Cortex of kidney (tissue), 1 donor: ENCODE data around the gene ISLR.

ENCODE experiments used
- DNase-seq: peaks from one replicate; lab custom pipeline; 2025; lab: John Stamatoyannopoulos, UW

The ISLR gene

DNA sequence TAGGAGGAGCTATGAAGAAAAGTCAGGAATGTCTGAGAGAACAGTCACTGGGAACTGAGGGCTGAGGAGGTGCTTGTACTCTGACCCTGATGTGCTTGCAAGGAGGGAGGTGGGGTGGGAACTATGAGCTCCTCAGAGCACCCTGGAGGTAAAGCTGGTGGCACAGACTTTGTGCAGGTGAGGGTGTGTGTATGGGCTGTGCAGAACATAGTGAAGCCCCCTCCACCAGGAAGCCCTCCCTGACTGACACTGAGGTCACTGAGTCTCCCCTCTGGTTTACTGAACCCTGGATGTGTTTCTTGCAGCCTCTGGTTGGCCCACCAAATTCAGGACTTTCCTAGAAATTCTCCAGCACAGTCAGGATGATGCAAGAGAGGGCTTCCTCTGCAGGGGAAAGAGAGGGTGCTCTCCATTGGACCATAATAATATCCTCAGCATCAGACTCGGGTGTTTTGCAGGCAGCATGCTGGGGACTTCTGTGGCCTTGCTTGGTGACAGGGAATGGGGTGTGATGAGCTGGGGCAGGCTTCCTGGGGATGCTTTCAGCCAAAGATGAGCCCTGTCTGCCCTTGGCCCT, 1.5 kb upstream of the ISLR start:
- DNase-seq, result no peak

DNA sequence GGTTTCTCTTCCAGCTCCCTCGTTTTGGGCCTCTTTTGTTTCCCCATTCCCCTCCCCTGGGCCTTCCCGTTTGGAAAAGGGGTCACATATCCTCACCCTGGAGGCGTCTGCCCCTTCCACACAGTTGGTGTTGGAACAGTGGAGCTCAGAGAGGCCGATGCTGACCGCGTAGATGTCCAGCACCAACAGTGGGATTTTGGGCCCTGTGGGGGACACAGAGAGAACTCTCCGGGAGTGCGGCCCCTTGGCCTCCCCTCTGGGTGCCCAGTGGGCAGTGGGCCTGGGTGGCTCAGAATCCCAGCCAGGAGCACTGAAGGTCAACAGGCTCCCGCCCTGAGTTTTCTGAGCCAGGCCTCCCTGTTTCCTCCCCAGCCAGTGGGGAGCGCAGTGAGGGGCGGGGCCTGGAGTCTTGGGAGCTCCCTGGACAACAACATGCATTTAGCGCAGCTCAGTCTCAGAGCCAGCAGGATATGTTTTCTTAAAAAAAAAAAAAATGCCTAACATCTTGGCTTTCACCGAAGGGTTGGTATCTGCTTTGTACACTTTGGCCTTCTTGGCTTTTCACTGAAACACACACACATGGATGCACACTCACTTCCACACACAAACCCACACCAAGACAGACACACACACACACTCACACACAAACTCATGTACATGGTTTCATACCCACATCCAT, 670 bp upstream of the ISLR start:
- no peak for DNase-seq

DNA sequence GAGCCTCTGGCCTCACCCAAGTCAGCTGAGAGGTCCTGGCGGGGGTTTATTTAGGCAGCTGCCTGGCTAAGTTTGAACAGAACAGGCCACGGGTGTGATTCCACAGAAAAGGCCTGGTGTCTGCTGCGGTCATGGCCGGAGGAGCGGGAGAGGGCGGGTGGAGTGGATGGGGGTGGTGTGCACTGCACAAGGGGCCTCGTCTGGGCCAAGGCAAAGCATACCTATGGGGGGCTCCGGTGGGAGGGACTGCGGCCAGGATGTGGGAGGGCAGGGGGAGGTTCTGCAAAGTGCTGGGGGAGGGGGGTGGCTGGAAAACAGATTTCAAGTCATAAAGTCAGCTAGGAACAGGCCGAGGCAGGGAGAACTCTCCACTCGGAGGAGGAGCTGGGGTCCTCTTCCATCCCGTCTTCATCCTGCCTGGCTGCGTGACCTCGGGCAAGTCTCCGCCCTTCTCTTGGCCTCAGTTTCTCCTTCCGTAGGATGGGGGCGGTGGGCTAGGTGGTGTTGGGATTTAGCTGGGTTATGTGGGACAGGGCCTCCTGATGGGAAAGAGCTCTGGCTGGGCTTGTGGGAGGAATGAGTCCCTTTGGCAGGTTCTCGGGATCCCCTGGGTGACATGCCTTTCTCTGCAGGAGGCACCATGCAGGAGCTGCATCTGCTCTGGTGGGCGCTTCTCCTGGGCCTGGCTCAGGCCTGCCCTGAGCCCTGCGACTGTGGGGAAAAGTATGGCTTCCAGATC, 878 bp downstream of the ISLR start:
- DNase-seq, result no peak

DNA sequence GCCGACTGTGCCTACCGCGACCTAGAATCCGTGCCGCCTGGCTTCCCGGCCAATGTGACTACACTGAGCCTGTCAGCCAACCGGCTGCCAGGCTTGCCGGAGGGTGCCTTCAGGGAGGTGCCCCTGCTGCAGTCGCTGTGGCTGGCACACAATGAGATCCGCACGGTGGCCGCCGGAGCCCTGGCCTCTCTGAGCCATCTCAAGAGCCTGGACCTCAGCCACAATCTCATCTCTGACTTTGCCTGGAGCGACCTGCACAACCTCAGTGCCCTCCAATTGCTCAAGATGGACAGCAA, 1.4 kb downstream of the ISLR start:
- DNase-seq, result no peak

DNA sequence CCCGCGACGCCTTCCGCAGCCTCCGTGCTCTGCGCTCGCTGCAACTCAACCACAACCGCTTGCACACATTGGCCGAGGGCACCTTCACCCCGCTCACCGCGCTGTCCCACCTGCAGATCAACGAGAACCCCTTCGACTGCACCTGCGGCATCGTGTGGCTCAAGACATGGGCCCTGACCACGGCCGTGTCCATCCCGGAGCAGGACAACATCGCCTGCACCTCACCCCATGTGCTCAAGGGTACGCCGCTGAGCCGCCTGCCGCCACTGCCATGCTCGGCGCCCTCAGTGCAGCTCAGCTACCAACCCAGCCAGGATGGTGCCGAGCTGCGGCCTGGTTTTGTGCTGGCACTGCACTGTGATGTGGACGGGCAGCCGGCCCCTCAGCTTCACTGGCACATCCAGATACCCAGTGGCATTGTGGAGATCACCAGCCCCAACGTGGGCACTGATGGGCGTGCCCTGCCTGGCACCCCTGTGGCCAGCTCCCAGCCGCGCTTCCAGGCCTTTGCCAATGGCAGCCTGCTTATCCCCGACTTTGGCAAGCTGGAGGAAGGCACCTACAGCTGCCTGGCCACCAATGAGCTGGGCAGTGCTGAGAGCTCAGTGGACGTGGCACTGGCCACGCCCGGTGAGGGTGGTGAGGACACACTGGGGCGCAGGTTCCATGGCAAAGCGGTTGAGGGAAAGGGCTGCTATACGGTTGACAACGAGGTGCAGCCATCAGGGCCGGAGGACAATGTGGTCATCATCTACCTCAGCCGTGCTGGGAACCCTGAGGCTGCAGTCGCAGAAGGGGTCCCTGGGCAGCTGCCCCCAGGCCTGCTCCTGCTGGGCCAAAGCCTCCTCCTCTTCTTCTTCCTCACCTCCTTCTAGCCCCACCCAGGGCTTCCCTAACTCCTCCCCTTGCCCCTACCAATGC, 2.0 kb downstream of the ISLR start:
- no peak for DNase-seq

DNA sequence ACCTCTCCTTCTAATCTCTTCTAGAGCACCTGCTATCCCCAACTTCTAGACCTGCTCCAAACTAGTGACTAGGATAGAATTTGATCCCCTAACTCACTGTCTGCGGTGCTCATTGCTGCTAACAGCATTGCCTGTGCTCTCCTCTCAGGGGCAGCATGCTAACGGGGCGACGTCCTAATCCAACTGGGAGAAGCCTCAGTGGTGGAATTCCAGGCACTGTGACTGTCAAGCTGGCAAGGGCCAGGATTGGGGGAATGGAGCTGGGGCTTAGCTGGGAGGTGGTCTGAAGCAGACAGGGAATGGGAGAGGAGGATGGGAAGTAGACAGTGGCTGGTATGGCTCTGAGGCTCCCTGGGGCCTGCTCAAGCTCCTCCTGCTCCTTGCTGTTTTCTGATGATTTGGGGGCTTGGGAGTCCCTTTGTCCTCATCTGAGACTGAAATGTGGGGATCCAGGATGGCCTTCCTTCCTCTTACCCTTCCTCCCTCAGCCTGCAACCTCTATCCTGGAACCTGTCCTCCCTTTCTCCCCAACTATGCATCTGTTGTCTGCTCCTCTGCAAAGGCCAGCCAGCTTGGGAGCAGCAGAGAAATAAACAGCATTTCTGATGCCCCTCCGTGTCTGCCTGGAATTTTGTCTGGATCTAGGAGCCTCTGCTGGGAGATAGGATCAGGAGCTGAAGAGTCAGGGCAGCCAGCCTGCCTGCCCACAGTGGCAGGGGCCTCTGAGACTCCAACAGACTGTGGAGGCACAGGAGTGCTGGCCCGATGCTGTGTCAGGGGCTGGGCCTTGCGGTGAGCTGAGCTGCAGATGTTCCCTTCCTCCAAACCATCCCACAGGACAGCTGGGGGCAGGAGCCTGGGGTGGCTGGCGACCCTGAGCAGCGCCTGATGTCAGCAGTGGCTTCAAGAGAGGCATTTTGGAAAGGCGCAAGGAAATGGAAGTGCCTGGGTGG, 3.0 kb downstream of the ISLR start:
- no peak for DNase-seq

DNA sequence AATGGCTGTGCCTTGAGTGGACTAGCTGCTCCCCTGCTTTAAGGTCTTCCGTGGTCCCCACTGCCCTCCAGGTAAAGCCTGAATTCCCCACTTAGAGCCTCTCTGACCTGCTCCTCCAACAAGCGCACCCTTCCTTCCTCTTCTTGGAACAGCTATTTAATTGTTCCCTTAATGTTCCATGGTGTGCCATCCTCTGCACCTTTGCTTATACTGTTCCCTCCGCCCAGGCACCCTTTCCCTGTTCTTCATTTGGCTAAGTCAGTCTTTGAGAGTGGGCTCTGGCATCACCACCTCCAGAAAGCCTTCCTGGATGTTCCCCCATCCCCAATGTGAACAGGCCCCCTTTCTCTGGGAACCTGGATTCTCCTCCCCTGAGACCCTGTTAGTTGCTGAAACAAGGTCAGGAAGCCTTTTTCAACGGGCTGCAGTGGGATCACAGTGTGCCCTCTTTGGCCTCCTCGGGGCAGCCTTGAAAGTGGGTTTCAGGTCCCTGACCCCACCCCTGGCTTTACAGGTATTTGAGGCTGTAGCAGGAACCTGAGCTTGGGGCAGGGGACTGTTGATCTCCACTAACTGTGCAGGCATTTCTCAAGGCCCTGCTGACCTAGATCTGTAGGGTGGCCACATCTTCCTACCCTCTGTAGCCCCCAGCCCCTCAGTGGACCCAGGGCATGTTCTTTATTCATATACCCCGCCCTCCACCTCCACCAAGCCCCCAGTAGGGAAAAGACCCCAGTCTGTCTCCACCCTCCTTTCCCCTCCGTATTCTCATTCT, 5.0 kb downstream of the ISLR start:
- no peak for DNase-seq

DNA sequence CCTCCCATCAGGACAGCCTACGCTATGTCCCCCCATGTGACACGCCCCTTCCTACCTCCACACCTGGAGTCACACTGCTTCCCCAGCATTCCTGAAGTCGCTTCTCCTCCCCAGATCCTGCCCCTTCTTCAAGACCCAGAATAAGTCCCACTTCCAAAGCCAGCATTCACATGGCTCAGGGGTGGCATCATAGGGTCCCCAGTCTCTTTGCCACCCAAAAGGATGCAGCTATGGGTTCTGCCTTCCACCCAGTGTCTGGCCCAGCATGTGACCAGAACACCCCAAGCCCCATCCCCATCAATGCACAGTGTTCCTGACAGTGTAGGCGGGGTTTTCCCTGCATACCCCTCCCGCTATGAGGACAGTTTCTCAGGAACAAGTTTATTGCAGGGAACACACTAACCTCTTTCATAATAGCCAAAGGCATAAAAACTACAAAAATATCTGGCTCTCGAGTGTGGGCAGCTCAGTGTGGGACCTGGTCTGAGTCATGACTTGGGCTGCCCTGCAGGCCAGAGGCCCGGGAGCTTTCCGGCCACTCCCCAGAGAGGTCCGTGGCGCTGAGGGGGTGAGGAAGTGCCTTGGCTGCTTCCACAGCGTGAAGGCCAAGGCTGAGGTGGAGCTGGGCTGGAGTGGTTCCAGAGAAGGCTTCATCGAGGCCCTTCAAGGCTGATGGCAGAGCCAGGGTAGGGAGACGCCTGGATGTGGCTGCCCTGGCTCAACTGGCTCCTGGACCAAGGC, 5.8 kb downstream of the ISLR start:
- no peak for DNase-seq

DNA sequence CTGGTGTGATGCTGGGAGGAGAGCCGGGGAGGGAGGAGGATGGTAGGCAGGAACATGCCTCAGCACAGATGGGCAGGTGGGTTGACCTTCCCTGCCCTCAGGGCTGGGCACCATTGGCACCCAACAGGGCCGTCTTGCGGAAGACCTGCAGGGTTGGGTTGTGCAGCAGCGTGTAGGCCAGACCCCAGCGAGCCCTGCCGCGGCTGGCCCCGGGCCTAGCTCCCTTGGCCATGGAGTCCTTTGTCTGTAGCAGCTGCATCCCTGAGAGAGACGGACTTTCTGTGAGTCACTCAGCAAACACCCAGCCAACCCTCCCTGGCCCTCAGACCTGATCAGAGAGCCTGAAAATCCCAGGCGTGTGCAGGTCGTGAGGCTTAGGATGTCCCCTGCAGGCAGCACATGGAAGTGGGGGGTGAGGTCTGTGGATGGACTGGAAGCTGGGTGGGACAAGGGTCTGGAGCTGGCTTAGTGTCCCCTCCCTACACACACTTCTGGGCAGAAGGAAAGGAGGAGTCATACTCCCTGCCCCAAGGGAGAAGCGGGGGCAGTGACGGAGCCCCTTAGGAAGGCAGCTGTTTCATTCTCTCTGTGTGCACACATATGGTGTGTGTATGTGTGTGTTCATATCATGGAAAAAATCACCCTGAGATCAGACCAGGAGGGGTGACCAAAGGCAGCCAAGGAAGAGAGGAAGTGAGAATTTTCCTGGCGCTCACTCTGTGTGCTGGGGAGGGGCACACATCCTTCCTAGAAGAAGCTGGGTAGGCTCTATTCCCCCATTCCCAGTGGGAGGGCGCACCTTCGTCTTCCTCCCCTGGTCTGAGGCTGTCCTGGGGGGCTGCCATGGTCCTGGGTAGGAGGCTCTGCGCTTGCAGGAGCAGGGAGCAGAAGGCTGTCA, 6.7 kb downstream of the ISLR start:
- DNase-seq, result no peak

DNA sequence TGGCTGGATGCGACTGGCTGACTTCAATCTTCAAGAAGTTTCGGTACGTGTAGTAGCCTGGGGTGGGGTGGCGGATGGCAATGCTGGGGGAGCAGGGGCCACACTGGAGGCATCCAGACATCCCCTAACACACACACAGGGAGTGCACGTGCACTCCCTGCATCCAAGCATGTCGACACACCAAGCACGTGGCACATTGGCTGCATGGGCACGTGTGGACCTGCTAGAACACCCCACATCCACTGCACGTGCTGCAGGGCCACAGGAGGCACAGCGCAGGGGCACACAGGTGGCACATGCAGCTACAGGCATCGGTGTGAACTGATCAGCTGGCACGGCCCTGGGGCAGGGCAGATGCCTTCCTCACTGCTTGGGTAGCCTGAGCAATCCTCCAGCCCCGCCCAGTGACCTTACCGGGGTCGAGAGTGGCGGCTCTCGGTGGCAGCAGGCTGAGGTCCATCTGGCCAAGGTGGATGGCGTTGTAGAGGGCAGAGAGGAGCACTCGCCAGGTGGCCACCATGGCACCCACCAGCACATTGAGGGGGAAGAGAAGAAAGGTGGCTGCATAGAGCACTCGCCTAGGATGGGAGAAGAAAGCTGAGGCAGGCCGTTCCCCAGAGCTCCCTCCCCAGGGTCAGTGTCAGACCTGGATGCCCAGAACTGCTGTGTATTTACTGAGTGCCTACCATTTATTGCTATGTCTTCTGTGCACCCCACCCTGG, 7.5 kb downstream of the ISLR start:
- no peak for DNase-seq

DNA sequence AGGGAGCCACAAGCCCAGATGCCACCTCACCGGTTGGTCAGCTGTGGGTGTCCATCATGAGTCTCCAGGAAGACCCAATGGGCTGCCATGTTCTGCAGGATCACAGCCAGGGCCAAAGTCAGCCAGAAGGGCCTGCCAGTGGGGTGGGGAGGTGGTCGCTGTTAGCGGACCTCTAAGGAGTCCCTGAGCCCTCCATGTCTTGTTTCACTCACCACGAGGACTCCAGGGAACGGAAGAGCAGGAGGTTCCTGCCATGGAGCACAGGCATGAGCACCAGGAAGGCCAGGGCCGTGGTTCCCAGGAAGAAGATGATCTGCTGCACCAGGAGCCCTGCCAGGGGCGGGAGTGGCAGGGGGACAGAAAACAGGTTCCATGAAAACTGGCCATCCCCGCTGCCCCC, 8.6 kb downstream of the ISLR start:
- no peak for DNase-seq

DNA sequence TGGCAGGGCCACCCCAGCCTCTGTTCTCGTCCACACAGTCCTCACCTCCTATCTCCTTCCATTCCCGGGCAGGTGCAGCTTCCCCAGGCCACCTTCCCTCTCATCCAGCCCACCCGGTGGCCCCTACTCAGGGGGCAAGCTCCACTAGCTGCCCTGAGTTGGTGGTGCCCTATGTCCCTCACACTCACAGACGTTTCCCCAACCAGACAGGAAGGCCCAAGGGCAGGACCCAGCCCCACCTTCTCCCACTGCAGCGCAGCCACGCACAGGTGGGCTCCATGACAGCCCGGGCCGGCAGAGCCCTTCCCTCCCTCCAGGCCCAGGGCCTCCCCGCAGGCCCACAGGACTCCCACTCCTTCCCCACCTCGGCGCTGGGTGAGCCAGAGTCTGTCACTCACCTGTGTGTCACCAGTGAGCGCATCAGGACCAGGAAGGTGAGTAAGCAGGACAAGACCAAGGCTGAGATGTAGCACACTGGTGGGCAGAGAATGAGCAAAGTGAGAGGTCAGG, 11.1 kb downstream of the ISLR start:
- DNase-seq, result no peak

DNA sequence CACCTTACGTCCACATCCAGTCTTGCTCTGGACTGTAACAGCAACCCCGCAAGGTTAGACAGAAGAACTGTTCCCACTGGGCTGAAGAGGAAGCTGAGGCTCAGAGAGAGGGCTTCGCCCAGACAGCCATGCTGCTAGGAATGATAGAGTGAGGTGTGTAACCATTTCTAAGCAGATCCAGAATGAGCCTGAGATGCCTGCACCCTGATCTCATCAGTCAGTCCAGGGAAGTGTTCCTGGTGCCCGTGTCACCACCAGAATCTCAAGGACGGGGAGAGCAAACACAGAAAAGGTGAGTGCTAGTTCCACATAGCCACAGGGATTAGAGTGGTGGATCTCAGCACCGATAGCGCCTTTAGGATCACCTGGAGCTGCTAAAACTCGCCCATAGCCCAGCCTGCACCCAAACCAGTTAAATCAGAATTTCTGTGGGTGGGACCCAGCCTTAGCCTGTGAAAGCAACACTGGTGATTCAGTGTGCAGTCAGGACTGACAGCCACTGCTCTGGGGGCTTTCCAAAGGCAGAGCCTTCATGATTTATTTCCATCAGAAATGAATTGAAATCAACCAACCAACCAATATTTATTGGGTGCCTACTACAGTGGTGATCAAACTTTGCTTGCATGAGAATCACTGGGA, 12.3 kb downstream of the ISLR start:
- no peak for DNase-seq

DNA sequence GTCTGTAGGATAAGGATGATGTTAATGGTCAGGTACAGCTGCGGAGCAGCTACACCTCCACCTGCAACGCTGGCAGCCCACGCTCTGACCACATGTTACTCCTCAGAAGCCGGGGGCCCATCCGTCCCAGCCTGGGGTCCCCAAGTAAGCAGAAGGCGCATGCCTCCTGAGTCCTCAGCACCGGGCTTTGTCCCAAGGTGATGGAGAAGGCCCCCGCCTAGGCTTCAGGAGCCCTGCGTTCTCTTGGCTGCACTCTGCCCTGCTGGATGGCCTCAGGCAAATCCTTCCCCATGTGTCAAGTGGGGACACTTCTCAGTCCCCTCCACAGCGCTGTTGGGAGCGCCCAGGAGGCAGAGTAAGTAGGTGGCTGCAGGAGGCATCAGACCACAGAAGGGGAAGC, 14.7 kb downstream of the ISLR start:
- DNase-seq, result no peak

DNA sequence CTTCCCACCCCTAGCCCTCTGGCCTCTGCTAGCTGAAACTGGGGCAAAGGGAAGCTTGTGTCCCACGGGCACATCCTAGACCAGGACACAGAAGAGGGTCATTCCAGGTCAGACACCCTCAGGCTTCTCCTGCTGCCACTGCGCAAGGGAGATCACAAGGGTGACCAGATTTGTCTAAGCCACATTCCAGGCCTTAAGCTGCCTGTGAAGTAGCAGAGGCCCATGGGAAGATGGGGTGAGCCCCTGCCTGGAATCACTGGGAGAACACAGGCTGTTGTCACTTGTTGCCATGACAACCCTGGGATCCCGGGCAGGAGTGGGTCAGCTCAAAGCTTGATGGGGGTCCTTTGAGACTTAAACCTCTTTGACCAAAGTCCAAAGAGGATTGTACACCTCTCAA, 18.3 kb downstream of the ISLR start:
- no peak for DNase-seq

DNA sequence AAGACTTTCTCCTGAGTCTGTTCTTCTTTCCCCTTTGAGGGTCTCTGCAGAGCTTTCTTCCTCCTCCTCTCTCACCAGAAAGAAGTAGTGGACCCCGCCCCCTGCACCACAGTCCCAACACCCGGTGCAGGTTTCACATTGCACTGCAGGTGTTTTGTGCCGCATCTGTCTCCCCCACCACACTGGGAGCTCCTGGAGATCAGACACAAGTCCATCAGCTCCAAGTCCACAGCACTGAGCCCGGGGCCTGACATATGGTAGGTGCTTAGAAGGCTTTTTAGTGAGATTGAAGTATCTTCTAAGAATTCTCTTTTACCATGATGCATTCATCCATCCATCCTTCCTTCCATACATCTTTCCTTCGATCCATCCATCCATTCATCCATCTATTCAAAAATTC, 19.2 kb downstream of the ISLR start:
- DNase-seq, result no peak

DNA sequence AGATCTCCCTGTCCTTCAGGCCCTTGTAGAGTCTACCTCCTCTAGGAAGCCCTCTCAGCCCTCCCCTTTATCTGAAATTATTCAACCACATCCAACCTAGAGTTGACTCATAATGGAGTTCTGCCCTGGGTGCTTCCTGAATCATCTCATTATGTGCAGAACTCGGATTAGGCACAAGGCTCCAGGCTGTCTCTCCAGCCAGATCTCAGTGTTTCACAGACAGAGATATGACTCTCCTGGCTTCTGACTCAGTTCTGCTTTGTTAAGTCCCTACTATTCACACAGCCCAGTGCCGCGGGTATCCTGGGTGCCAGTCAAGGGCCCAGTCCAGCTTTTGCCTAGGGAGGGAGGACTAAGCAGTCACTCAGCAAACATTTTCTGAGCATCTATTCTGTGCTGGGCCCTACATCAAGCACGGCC, 19.8 kb downstream of the ISLR start:
- no peak for DNase-seq

DNA sequence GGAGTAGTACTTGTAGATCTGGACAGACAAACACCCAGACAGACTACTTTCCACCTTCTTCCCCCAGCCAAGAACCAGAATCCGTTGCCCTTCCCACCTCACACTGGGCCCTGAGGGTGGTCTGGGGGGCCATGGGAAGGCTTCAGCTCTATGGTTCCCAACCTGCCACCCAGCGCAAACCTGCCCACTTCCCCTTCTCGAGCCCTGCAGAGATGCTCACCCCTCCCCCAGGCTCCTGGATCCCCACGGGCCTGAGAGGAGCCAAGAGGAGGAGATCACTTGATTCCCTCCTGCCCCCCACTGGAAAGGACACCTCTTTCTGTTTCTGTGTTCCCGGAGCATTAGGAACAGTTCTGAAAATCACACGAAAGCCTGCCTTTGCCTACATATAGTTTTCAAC, 20.4 kb downstream of the ISLR start:
- no peak for DNase-seq
